ENCODE measurements around the gene TCP1. TPM values are rescaled to one million over a fixed set of nuclear protein-coding genes. Genes with fewer than 3 reads are reported as not detected.
A peak's percentile ranks its signal among the peaks of the same experiment; 100 is the strongest.

The TCP1 gene
- total RNA-seq, 1 experiment from 2014 or later: 412 TPM

- Histone ChIP-seq H3T11ph (ENCODE audit: low read length) (no peak overlapping the region), H4K20me1 (ENCODE audit: control insufficient read depth, insufficient read depth, insufficient read length) (no peaks in the 10 kb centered on the region), H3K23ac (ENCODE audit: insufficient read length, low read depth, low read length) (no peak overlapping the region), H2AK5ac (ENCODE audit: insufficient read length, low read length) (no peak overlapping the region), H2BK15ac (ENCODE audit: low read depth, low read length) (no peak overlapping the region), H3K23me2 (ENCODE audit: insufficient read length, low read depth, low read length, poor library complexity, severe bottlenecking) (no peaks in the 10 kb centered on the region), H3K9ac (ENCODE audit: extremely low read depth, insufficient read length, low read length) (no peak overlapping the region), H3K56ac (ENCODE audit: insufficient read length, low read depth, low read length) (no peak overlapping the region), H4K8ac (replicated peaks; ENCODE audit: insufficient read length, low read depth, low read length) (no peak overlapping the region), H3K27me3 (ENCODE audit: insufficient read depth, low read length) (no peaks in the 10 kb centered on the region), H3K79me1 (ENCODE audit: insufficient read depth, low read depth, low read length, poor library complexity, severe bottlenecking) (no peaks in the 10 kb centered on the region), H3K4me2 (ENCODE audit: insufficient read depth, insufficient read length, low read length) (no peak overlapping the region), H3K27ac (ENCODE audit: insufficient read length, low read depth, low read length) (no peak overlapping the region), H3K4me1 (ENCODE audit: insufficient read depth, low read length) (peaks cover 11% of the 10 kb centered on the region; the same call in 1 of the 2 replicates), H2BK120ac (ENCODE audit: low read depth, low read length, poor library complexity, severe bottlenecking) (no peak overlapping the region), H3K4ac (ENCODE audit: low read depth, low read length) (no peak overlapping the region), H2BK20ac (ENCODE audit: low read depth, low read length, poor library complexity, severe bottlenecking) (no peak overlapping the region), H3K79me2 (ENCODE audit: insufficient read depth, low read length) (no peaks in the 10 kb centered on the region), H4K91ac (ENCODE audit: insufficient read length, low read depth, low read length) (no peak overlapping the region), H2AFZ (ENCODE audit: low read length) (no peak overlapping the region), H3K9me3 (ENCODE audit: control insufficient read depth, low read depth, low read length) (no peaks in the 10 kb centered on the region), H2BK5ac (ENCODE audit: insufficient read length, low read length) (no peak overlapping the region), H3K18ac (ENCODE audit: insufficient read length, low read depth, low read length) (no peak overlapping the region), H4K5ac (ENCODE audit: insufficient read length, low read depth, low read length) (no peak overlapping the region), H2BK12ac (ENCODE audit: insufficient read length, low read depth, low read length) (no peak overlapping the region), H3K14ac (ENCODE audit: insufficient read depth, low read length) (0 out of 2 replicates have a peak overlapping the region, but pooled peaks have one; percentile 60)
- no peak for DNase-seq
- no peak overlapping the region for H3K4me3 Mint-ChIP-seq
- H3K27me3 Mint-ChIP-seq (ENCODE audit: low read depth): no peaks in the 10 kb centered on the region; the same call in 1 of the 2 replicates
- TF ChIP-seq CTCF (conservative IDR thresholded peaks at IDR 0.05): no peak
- H3K27ac Mint-ChIP-seq: peak overlapping the region in 1 of 3 experiments; percentile 69; a peak in 3 of 7 replicates
- H3K9me3 Mint-ChIP-seq: no peaks in the 10 kb centered on the region
- WGBS (ENCODE audit: extremely low coverage, insufficient read length, low lambda C conversion rate): no CpG with 5 or more reads among the region's 29 CpGs
- H3K4me1 Mint-ChIP-seq: peaks cover 46 to 49% of the 10 kb centered on the region in 2 experiments
- H3K36me3 Mint-ChIP-seq (ENCODE audit: insufficient read depth in 1 of 3, low read depth in 3 of 3): no peaks in the 10 kb centered on the region
Observed at GRCh38 chr6:159836718-159837490, 47.5 kb upstream of the TCP1 start.

Measured in H9 (cell line).